H1 (cell line): Measurements from ENCODE around the gene SLC9A4. TPM values are rescaled to one million over a fixed set of nuclear protein-coding genes. Genes with fewer than 3 reads are reported as not detected.

Experiments
- CTCF ChIA-PET: fragments of 300-600 bp; sonication (Branson Sonifier 250); formaldehyde crosslinking; loops from one replicate; lab custom pipeline; 2021; ENCODE audit not compliant: partially characterized antibody; lab: Charles Lee
- POLR2A ChIA-PET: fragments of 300-600 bp; sonication (Branson Sonifier 250); formaldehyde crosslinking; loops from one replicate; lab custom pipeline; 2021; ENCODE audit warnings: inconsistent platforms; ENCODE audit not compliant: partially characterized antibody; lab: Charles Lee
- DNase-seq, 2 experiments: peaks; one replicate each; pipeline versions ENCODE4 v3.0.0 to v3.0.0-alpha.2; 2010 to 2022; ENCODE audit warnings: low spot score in 2 of 2, low read depth in 1 of 2, mixed read lengths in 1 of 2
- FAIRE-seq: peaks from 2 replicates; lab custom pipeline; 2011; peaks lifted over from hg19 to GRCh38; lab: Jason Lieb, UNC
- H2AFZ ChIP-seq: 2 replicates; pipeline ENCODE4 v1.8.1; 2012; ENCODE audit warnings: low read length, inconsistent platforms
- H2AK5ac ChIP-seq: 2 replicates; pipeline ENCODE4 v1.6.1; 2013; ENCODE audit warnings: low read depth, low read length
- H2BK120ac ChIP-seq: replicated peaks from 2 replicates; pipeline ENCODE3; 2013; ENCODE audit warnings: low read depth, low read length, inconsistent platforms
- H2BK12ac ChIP-seq: 2 replicates; pipeline ENCODE4 v1.6.1; 2013; ENCODE audit warnings: low read depth, low read length
- H2BK15ac ChIP-seq: 2 replicates; pipeline ENCODE4 v1.6.1; 2013; ENCODE audit warnings: low read length
- H2BK20ac ChIP-seq: 2 replicates; pipeline ENCODE4 v1.6.1; 2013; ENCODE audit warnings: low read length
- H2BK5ac ChIP-seq: 2 replicates; pipeline ENCODE4 v1.6.1; 2013; ENCODE audit warnings: low read depth, low read length
- H3K14ac ChIP-seq: 2 replicates; pipeline ENCODE4 v1.6.1; 2013; ENCODE audit warnings: inconsistent platforms; ENCODE audit not compliant: insufficient read length
- H3K18ac ChIP-seq: 2 replicates; pipeline ENCODE4 v1.6.1; 2013; ENCODE audit warnings: low read length; ENCODE audit errors: extremely low read depth
- H3K23ac ChIP-seq: 2 replicates; pipeline ENCODE4 v1.6.1; 2013; ENCODE audit warnings: inconsistent platforms; ENCODE audit not compliant: insufficient read length
- H3K23me2 ChIP-seq: 2 replicates; pipeline ENCODE4 v1.6.1; 2013; ENCODE audit warnings: low read depth, low read length
- H3K27ac ChIP-seq: 2 replicates; pipeline ENCODE4 v1.6.1; 2011; ENCODE audit warnings: low read depth, low read length, inconsistent platforms
- H3K27me3 ChIP-seq, 4 experiments: replicated peaks in 1 of 4; 1 replicate in 1 of 4; 2 replicates in 3 of 4; pipeline versions ENCODE4 v1.6.1 to v1.8.1; 2011 to 2013; ENCODE audit warnings: low read length in 3 of 4, mild to moderate bottlenecking in 3 of 4, inconsistent platforms in 2 of 4, mixed read lengths in 2 of 4, moderate library complexity in 1 of 4; ENCODE audit not compliant: control insufficient read depth in 3 of 4, insufficient read depth in 3 of 4; ENCODE audit errors: extremely low read depth in 1 of 4
- H3K36me3 ChIP-seq, 4 experiments: 2 replicates each; pipeline versions ENCODE4 v1.6.1 to v1.8.1; 2011 to 2013; ENCODE audit warnings: mild to moderate bottlenecking in 4 of 4, low read length in 3 of 4, moderate library complexity in 2 of 4, control low read depth in 1 of 4, inconsistent platforms in 1 of 4; ENCODE audit not compliant: insufficient read depth in 4 of 4, control insufficient read depth in 2 of 4
- H3K4ac ChIP-seq: replicated peaks from 2 replicates; pipeline ENCODE3; 2013; ENCODE audit warnings: low read length, low read depth, mixed read lengths, inconsistent platforms; ENCODE audit not compliant: insufficient read length
- H3K4me1 ChIP-seq, 4 experiments: replicated peaks in 1 of 4; 1 replicate in 1 of 4; 2 replicates in 3 of 4; pipeline versions ENCODE4 v1.6.1 to v1.8.1; 2011 to 2013; ENCODE audit warnings: low read length in 3 of 4, inconsistent platforms in 2 of 4, mixed read lengths in 1 of 4; ENCODE audit not compliant: insufficient read depth in 4 of 4, control insufficient read depth in 3 of 4
- H3K4me2 ChIP-seq, 2 experiments: 2 replicates each; pipeline versions ENCODE4 v1.6.1 to v1.8.1; 2011 to 2013; ENCODE audit warnings: low read depth in 2 of 2, low read length in 2 of 2, control low read depth in 1 of 2, inconsistent platforms in 1 of 2, mild to moderate bottlenecking in 1 of 2; ENCODE audit not compliant: insufficient read depth in 1 of 2
- H3K4me3 ChIP-seq, 4 experiments: fragments of 200-600, 300-600 bp in 1 of 4; sonication (generic), shearing (Covaris generic), sonication (Bioruptor Twin) in 1 of 4; 2 replicates each; pipeline versions ENCODE4 v1.5.1 to v1.8.1; 2011 to 2016; ENCODE audit warnings: low read length in 4 of 4, low read depth in 3 of 4, control low read depth in 2 of 4, inconsistent platforms in 2 of 4, mild to moderate bottlenecking in 2 of 4, mixed read lengths in 1 of 4, moderate library complexity in 1 of 4; ENCODE audit not compliant: insufficient read depth in 2 of 4; ENCODE audit errors: extremely low read depth in 1 of 4
- H3K56ac ChIP-seq: replicated peaks from 2 replicates; pipeline ENCODE3; 2013; ENCODE audit warnings: low read depth, mild to moderate bottlenecking, mixed read lengths, low read length, inconsistent platforms; ENCODE audit not compliant: insufficient read length
- H3K79me1 ChIP-seq: 2 replicates; pipeline ENCODE4 v1.6.1; 2013; ENCODE audit warnings: low read depth, low read length, control low read depth
- H3K79me2 ChIP-seq, 2 experiments: 2 replicates each; pipeline versions ENCODE4 v1.6.1 to v1.8.1; 2012 to 2013; ENCODE audit warnings: low read length in 2 of 2, mild to moderate bottlenecking in 2 of 2, inconsistent platforms in 1 of 2; ENCODE audit not compliant: insufficient read depth in 2 of 2, control insufficient read depth in 1 of 2
- H3K9ac ChIP-seq, 4 experiments: replicated peaks in 1 of 4; 1 replicate in 1 of 4; 2 replicates in 3 of 4; pipeline versions ENCODE4 v1.6.1 to v1.8.1; 2011 to 2013; ENCODE audit warnings: low read depth in 3 of 4, low read length in 3 of 4, control low read depth in 2 of 4, mild to moderate bottlenecking in 2 of 4, moderate library complexity in 2 of 4, inconsistent platforms in 1 of 4; ENCODE audit errors: extremely low read depth in 1 of 4
- H3K9me3 ChIP-seq, 2 experiments: 2 replicates each; pipeline versions ENCODE4 v1.6.1 to v1.8.1; 2012 to 2013; ENCODE audit warnings: mild to moderate bottlenecking in 2 of 2, moderate library complexity in 2 of 2, control low read depth in 1 of 2, inconsistent platforms in 1 of 2, low read depth in 1 of 2, low read length in 1 of 2, mixed read lengths in 1 of 2; ENCODE audit not compliant: insufficient read depth in 2 of 2
- H4K20me1 ChIP-seq, 2 experiments: replicated peaks in 1 of 2; 2 replicates each; pipeline versions ENCODE3 to v1.8.1; 2011 to 2013; ENCODE audit warnings: inconsistent platforms in 2 of 2, low read length in 2 of 2, mild to moderate bottlenecking in 1 of 2; ENCODE audit not compliant: insufficient read depth in 2 of 2, control insufficient read depth in 1 of 2
- H4K5ac ChIP-seq: 2 replicates; pipeline ENCODE4 v1.6.1; 2013; ENCODE audit warnings: low read length, low read depth, mixed read lengths, inconsistent platforms; ENCODE audit not compliant: insufficient read length
- H4K8ac ChIP-seq: 2 replicates; pipeline ENCODE4 v1.8.0; 2013; ENCODE audit warnings: mild to moderate bottlenecking, moderate library complexity, low read length, inconsistent platforms; ENCODE audit not compliant: insufficient read depth; ENCODE audit errors: extremely low read depth
- H4K91ac ChIP-seq: replicated peaks from 2 replicates; pipeline ENCODE3; 2013; ENCODE audit warnings: low read length, mixed read lengths, inconsistent platforms; ENCODE audit not compliant: insufficient read length
- EZH2 ChIP-seq: fragments of 200-600 bp; sonication (generic); IDR thresholded peaks from 2 replicates; pipeline ENCODE4 v1.7.1; 2012; ENCODE audit warnings: low read depth, mild to moderate bottlenecking, moderate library complexity, low read length, inconsistent platforms; ENCODE audit not compliant: severe bottlenecking
- RAD21 ChIP-seq, 2 experiments: IDR thresholded peaks in 1 of 2; conservative IDR thresholded peaks in 1 of 2; 2 replicates each; pipeline ENCODE4 v1.6.1; 2011; ENCODE audit warnings: low read depth in 2 of 2, low read length in 2 of 2, improper control_type of control experiment in 1 of 2, inconsistent platforms in 1 of 2, mild to moderate bottlenecking in 1 of 2, moderate library complexity in 1 of 2
- SAP30 ChIP-seq: fragments of 300-600 bp; sonication (generic); IDR thresholded peaks from 2 replicates; pipeline ENCODE4 v1.7.1; 2012; ENCODE audit warnings: low read length, moderate library complexity, mild to moderate bottlenecking, inconsistent platforms; ENCODE audit not compliant: insufficient read depth, insufficient replicate concordance
- SP4 ChIP-seq: IDR thresholded peaks from 2 replicates; pipeline ENCODE4 v1.6.1; 2012; ENCODE audit warnings: low read length, inconsistent platforms
- TAF1 ChIP-seq: IDR thresholded peaks from 2 replicates; pipeline ENCODE4 v1.6.1; 2011; ENCODE audit warnings: mild to moderate bottlenecking, low read depth, low read length
- WGBS, 2 experiments: shearing (Covaris generic) in 1 of 2; methylation state at CpG; one replicate each; pipeline versions ENCODE4 v1.1.6 to v1.1.7; 2013 to 2015; ENCODE audit warnings: low lambda C conversion rate in 2 of 2, mixed read lengths in 2 of 2, inconsistent platforms in 1 of 2, low coverage in 1 of 2, missing lambda C conversion rate in 1 of 2; ENCODE audit not compliant: insufficient replicate concordance in 2 of 2, insufficient coverage in 1 of 2, insufficient read length in 1 of 2; ENCODE audit errors: extremely low coverage in 1 of 2, missing lambda C conversion rate in 1 of 2; 5-methylcytosine and 5-hydroxymethylcytosine counted together
- polyA plus RNA-seq, 7 experiments: library from polyadenylated mRNA; depleted of rRNA in 3 of 7; stranded (reverse) in 5 of 7; unstranded in 2 of 7; fragments of >200 nt in 5 of 7; fragments of 200-250 nt in 2 of 7; gene quantifications; 1 replicate in 5 of 7; 2 replicates in 1 of 7; 4 replicates in 1 of 7; pipeline versions ENCODE4 v1.2.1 to v1.2.3, GENCODE V29; 2011 to 2013; ENCODE audit warnings: missing spikeins in 2 of 7, mixed read lengths in 2 of 7
- total RNA-seq: library from RNA; stranded (reverse); fragmentation: NEBNext Ultra II Directional; extraction: Animal tissue kit (Norgen Biotek cat#: 25700); gene quantifications from 2 replicates; pipeline ENCODE4 v1.2.1, GENCODE V29; 2021
- TF ChIP-seq, protein P1 (sequence below), 3 experiments: IDR thresholded peaks; 1 replicate in 2 of 3; 2 replicates in 1 of 3; pipeline versions ENCODE4 v1.5.1 to v1.6.1; 2011; ENCODE audit warnings: low read length in 3 of 3, mild to moderate bottlenecking in 3 of 3, inconsistent platforms in 2 of 3, low read depth in 1 of 3, moderate library complexity in 1 of 3; ENCODE audit not compliant: insufficient read depth in 1 of 3; ENCODE audit errors: control extremely low read depth in 1 of 3

The SLC9A4 gene
- total and polyA plus RNA-seq, 2 of the 8 experiments (the other 6 are each of a cell fraction or from before 2014, with no cell fraction given), result not detected

DNA sequence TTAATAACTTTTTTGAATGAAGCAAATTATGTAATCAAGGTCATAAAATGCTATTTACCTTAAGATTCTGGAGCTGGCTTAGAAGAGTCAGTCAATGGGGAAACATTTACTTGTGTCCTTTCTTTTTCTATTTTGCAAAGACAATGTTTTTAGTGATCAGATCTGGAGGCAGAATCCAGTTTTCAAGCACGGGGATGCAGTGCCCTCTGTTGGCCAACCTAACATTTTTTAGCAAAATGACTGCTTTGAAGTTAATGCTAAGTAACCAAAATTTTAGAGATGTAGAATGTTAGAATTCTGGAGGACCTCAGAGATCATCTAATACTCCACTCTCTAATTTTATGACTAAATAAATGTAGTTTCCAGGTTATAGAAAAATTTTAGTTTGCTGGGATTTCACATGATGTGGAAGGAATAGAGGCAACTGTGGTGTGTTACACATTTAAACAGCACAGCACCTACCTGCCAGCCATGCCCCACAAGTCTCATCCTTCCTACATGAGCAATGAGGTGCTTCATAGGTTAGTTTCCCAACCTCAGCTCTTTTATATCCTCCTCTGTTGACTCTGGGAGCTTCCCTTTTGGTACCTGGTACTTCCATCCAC lies 23.6 kb upstream of the SLC9A4 start:
- Histone ChIP-seq H3K79me1 (no peaks in the 10 kb centered on the region), H3K23ac (no peak overlapping the region), H3K27me3 (no peaks in the 10 kb centered on the region), H2BK15ac (no peak overlapping the region), H3K4me1 (no peaks in the 10 kb centered on the region), H2AK5ac (no peak overlapping the region), H3K56ac (no peak overlapping the region), H3K27ac (no peak overlapping the region), H2BK12ac (no peak overlapping the region), H3K4me3 (no peak overlapping the region), H3K9ac (no peak overlapping the region), H4K5ac (no peak overlapping the region), H2BK20ac (no peak overlapping the region), H3K18ac (no peak overlapping the region), H3K36me3 (no peaks in the 10 kb centered on the region), H4K20me1 (no peaks in the 10 kb centered on the region), H3K4ac (no peak overlapping the region), H2AFZ (no peak overlapping the region), H4K91ac (no peak overlapping the region), H2BK120ac (no peak overlapping the region), H3K4me2 (no peak overlapping the region), H4K8ac (no peak overlapping the region), H3K9me3 (no peaks in the 10 kb centered on the region; a peak in 1 of 4 replicates), H3K79me2 (no peaks in the 10 kb centered on the region), H3K23me2 (no peaks in the 10 kb centered on the region), H2BK5ac (no peak overlapping the region), H3K14ac (no peak overlapping the region)
- peak in 1 of 2 experiments; percentile 62 for DNase-seq
- 0% methylated on average over 1 of the region's 1 CpG; no CpG with 5 or more reads in 1 of the 2 experiments for WGBS, 2 experiments
- TF ChIP-seq RAD21 (IDR thresholded peaks at IDR 0.05 in 1 of 2, conservative IDR thresholded peaks at IDR 0.05 in 1 of 2; ENCODE audit: low read depth in 2 of 2, low read length in 2 of 2) (peak; percentile 83), EZH2 (no peak), TAF1 (no peak), SP4 (no peak), SAP30 (no peak)
- TF ChIP-seq, protein P1, sequence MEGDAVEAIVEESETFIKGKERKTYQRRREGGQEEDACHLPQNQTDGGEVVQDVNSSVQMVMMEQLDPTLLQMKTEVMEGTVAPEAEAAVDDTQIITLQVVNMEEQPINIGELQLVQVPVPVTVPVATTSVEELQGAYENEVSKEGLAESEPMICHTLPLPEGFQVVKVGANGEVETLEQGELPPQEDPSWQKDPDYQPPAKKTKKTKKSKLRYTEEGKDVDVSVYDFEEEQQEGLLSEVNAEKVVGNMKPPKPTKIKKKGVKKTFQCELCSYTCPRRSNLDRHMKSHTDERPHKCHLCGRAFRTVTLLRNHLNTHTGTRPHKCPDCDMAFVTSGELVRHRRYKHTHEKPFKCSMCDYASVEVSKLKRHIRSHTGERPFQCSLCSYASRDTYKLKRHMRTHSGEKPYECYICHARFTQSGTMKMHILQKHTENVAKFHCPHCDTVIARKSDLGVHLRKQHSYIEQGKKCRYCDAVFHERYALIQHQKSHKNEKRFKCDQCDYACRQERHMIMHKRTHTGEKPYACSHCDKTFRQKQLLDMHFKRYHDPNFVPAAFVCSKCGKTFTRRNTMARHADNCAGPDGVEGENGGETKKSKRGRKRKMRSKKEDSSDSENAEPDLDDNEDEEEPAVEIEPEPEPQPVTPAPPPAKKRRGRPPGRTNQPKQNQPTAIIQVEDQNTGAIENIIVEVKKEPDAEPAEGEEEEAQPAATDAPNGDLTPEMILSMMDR (IDR thresholded peaks at IDR 0.05; ENCODE audit: control extremely low read depth in 1 of 3, insufficient read depth in 1 of 3, low read depth in 1 of 3, low read length in 3 of 3), result peak in 2 of 3 experiments; percentile 54 to 59; a peak in 3 of 4 replicates
- CTCF ChIA-PET, result interaction anchor here (0.6 to 3.3 kb wide), 14 partner anchors 10 to 429 kb away, joined by 3 to 24 read pairs (median 4); no protein-coding TSS in a partner anchor
- POLR2A ChIA-PET, result no interaction called here
- no peak for FAIRE-seq
